HL-60 (cell line): ENCODE measurements around the gene AGPAT3.
A peak's percentile ranks its signal among the peaks of the same experiment; 100 is the strongest.

Source experiments
- DNase-seq, 2 experiments: peaks; one replicate each; pipeline ENCODE4 v3.0.0-alpha.2; 2010 to 2020; ENCODE audit warnings: low read depth in 1 of 2, low spot score in 1 of 2
- H3K27ac ChIP-seq: fragments of 250-450 bp; sonication (Bioruptor Pico); replicated peaks from 2 replicates; pipeline ENCODE4 v1.5.1; 2020; ENCODE audit warnings: mild to moderate bottlenecking, moderate library complexity
- H3K27me3 ChIP-seq: fragments of 250-450 bp; sonication (Bioruptor Pico); 2 replicates; pipeline ENCODE4 v1.5.1; 2021; ENCODE audit warnings: mild to moderate bottlenecking, moderate library complexity; ENCODE audit not compliant: insufficient read depth, poor library complexity, severe bottlenecking
- H3K4me3 ChIP-seq: replicated peaks from 2 replicates; pipeline ENCODE4 v1.5.1; 2011; ENCODE audit warnings: mild to moderate bottlenecking, control low read depth, low read length; ENCODE audit not compliant: insufficient read depth
- GABPA ChIP-seq: IDR thresholded peaks from 2 replicates; pipeline ENCODE4 v1.6.1; 2012; ENCODE audit warnings: low read depth
- POLR2AphosphoS5 ChIP-seq: IDR thresholded peaks from 2 replicates; pipeline ENCODE4 v1.6.1; 2012; ENCODE audit warnings: low read depth
- SPI1 ChIP-seq: IDR thresholded peaks from 2 replicates; pipeline ENCODE4 v1.6.1; 2012; ENCODE audit warnings: low read depth, mild to moderate bottlenecking, borderline replicate concordance
- TF ChIP-seq, protein P1 (sequence below): IDR thresholded peaks from 2 replicates; pipeline ENCODE4 v1.6.1; 2012; ENCODE audit warnings: low read depth; ENCODE audit not compliant: insufficient replicate concordance
- TF ChIP-seq, protein P2 (sequence below): IDR thresholded peaks from one replicate; pipeline ENCODE4 v1.5.1; 2011; ENCODE audit warnings: low read length, control low read depth, inconsistent platforms; ENCODE audit not compliant: insufficient read depth

AGPAT3 gene

DNA sequence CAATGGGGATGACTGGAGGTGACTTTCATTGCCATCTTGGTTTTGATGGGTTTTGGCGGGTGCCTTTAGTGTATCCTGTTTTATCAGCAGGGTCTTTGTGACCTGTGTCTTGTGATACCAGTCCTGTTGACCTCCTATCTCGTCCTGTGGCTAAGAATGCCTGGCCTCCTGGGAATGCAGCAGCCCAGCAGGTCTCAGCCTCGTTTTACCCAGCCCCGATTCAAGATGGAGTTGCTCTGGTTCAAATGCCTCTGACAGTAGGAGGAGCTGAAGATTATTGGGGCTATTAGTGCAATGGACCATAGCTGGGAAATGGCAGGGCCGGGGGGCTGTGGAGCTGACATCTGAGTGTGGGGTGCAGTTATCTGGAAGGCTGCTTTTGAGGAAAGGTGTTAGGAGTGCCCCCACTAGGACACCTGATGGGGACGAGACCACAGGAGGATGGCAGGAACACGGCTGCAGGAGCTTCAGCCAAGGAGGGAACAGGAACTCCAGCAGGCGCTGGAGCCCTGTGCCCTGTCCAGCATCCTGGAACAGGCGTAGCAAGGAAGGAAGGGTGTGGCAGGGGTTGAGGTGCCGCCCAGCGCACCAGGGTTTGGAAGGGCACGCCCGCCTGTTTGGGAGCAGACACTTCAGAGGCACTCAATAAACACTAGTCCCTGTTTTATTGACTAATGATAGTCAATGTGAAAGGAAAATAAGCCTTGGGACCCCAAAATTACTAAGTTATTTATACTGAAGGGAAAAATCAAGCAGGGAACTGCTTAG, 15.3 kb upstream of the AGPAT3 start:
- Histone ChIP-seq H3K27ac (no peak overlapping the region), H3K27me3 (no peaks in the 10 kb centered on the region), H3K4me3 (no peak overlapping the region)
- TF ChIP-seq, protein P1, sequence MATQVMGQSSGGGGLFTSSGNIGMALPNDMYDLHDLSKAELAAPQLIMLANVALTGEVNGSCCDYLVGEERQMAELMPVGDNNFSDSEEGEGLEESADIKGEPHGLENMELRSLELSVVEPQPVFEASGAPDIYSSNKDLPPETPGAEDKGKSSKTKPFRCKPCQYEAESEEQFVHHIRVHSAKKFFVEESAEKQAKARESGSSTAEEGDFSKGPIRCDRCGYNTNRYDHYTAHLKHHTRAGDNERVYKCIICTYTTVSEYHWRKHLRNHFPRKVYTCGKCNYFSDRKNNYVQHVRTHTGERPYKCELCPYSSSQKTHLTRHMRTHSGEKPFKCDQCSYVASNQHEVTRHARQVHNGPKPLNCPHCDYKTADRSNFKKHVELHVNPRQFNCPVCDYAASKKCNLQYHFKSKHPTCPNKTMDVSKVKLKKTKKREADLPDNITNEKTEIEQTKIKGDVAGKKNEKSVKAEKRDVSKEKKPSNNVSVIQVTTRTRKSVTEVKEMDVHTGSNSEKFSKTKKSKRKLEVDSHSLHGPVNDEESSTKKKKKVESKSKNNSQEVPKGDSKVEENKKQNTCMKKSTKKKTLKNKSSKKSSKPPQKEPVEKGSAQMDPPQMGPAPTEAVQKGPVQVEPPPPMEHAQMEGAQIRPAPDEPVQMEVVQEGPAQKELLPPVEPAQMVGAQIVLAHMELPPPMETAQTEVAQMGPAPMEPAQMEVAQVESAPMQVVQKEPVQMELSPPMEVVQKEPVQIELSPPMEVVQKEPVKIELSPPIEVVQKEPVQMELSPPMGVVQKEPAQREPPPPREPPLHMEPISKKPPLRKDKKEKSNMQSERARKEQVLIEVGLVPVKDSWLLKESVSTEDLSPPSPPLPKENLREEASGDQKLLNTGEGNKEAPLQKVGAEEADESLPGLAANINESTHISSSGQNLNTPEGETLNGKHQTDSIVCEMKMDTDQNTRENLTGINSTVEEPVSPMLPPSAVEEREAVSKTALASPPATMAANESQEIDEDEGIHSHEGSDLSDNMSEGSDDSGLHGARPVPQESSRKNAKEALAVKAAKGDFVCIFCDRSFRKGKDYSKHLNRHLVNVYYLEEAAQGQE = no peak
- TF ChIP-seq GABPA = no peak
- no peak for TF ChIP-seq POLR2AphosphoS5
- TF ChIP-seq, protein P2, sequence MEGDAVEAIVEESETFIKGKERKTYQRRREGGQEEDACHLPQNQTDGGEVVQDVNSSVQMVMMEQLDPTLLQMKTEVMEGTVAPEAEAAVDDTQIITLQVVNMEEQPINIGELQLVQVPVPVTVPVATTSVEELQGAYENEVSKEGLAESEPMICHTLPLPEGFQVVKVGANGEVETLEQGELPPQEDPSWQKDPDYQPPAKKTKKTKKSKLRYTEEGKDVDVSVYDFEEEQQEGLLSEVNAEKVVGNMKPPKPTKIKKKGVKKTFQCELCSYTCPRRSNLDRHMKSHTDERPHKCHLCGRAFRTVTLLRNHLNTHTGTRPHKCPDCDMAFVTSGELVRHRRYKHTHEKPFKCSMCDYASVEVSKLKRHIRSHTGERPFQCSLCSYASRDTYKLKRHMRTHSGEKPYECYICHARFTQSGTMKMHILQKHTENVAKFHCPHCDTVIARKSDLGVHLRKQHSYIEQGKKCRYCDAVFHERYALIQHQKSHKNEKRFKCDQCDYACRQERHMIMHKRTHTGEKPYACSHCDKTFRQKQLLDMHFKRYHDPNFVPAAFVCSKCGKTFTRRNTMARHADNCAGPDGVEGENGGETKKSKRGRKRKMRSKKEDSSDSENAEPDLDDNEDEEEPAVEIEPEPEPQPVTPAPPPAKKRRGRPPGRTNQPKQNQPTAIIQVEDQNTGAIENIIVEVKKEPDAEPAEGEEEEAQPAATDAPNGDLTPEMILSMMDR = no peak
- TF ChIP-seq SPI1 = no peak
- no peak for DNase-seq

DNA sequence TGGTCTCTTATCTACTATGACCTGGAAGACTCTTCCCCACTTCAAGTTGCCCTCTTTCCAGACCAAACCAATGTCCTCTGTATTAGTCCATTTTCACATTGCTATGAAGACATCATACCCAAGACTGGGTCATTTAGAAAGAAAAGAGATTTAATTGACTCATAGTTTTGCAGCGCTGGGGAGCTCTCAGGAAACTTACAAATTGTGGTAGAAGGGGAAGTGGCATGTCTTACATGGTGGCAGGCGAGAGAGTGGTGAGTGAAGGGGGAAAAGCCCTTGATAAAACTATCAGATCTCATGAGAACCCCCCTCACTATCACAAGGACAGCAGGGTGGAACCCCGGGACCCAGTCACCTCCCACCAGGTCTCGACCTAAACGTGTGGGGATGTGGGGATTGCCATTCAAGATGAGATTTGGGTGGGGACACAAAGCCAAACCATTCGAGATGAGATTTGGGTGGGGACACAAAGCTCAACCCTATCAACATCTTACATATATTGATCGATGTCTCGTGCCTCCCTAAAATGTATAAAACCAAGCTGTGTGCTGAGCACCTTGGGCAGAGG, 14.2 kb upstream of the AGPAT3 start:
- peak; percentile 66 for TF ChIP-seq SPI1
- TF ChIP-seq, protein P2 = no peak
- Histone ChIP-seq H3K27me3 (no peaks in the 10 kb centered on the region), H3K4me3 (no peak overlapping the region), H3K27ac (no peak overlapping the region)
- no peak for DNase-seq

DNA sequence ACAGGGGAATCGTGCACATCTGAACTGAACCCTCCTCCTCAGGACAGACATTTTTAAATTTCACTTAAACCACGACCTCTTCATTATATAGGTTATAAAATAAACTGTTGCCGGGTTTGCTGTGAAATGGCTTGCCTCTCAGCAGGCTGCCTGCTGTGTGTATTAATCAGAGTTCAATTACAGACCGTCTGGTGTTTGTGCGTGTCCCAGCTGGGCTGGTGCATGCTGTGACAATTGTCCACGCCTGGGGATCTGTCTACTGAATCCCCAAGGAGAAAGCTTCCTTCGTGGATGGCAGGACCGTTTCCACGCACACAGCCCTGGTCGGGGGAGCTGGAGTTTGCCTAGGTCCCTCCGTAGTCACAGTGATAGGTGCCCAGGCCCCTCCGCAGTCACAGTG, 13.4 kb upstream of the AGPAT3 start:
- TF ChIP-seq POLR2AphosphoS5 = no peak
- TF ChIP-seq, protein P2 = no peak
- no peak for TF ChIP-seq SPI1
- TF ChIP-seq, protein P1 = no peak
- TF ChIP-seq GABPA = no peak
- Histone ChIP-seq H3K4me3 (no peak overlapping the region), H3K27ac (no peak overlapping the region), H3K27me3 (no peaks in the 10 kb centered on the region)
- DNase-seq = no peak
